ENCODE results near the gene MYOG.

DNA sequence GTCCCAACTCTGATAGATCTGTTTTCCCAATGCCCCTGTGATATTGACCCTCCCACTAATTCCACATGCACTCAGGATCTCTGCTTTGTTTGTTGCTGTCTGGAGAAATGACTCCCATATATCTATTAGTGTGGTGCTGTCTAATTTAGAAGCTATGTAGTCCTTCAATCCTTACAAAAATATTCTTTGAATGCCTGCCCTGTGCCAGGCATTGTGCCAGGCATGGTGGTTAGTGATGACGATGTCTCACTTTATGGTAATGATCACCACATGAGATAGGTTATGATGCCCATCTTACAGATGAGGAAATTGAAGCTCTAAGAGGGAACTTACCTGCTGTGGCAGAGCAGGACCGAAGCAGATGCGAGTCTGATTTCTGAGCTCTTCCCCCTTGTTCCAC is 12.9 kb downstream of the MYOG start:
- TF ChIP-seq, protein P1, sequence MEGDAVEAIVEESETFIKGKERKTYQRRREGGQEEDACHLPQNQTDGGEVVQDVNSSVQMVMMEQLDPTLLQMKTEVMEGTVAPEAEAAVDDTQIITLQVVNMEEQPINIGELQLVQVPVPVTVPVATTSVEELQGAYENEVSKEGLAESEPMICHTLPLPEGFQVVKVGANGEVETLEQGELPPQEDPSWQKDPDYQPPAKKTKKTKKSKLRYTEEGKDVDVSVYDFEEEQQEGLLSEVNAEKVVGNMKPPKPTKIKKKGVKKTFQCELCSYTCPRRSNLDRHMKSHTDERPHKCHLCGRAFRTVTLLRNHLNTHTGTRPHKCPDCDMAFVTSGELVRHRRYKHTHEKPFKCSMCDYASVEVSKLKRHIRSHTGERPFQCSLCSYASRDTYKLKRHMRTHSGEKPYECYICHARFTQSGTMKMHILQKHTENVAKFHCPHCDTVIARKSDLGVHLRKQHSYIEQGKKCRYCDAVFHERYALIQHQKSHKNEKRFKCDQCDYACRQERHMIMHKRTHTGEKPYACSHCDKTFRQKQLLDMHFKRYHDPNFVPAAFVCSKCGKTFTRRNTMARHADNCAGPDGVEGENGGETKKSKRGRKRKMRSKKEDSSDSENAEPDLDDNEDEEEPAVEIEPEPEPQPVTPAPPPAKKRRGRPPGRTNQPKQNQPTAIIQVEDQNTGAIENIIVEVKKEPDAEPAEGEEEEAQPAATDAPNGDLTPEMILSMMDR (IDR thresholded peaks at IDR 0.05): no peak
- no peak for TF ChIP-seq POLR2A (IDR thresholded peaks at IDR 0.05)
